22Rv1 (cell line): ENCODE results near the gene CEBPZ.

ENCODE experiments used
- CTCF ChIP-seq: fragments of 450-650 bp; IDR thresholded peaks from 2 replicates; pipeline ENCODE4 v1.5.1; 2017; ENCODE audit warnings: mild to moderate bottlenecking
- ZFX ChIP-seq: fragments of 450-650 bp; IDR thresholded peaks from 2 replicates; pipeline ENCODE4 v1.6.1; 2017; ENCODE audit warnings: antibody characterized with exemption, borderline replicate concordance

- no peak for TF ChIP-seq CTCF
- no peak for TF ChIP-seq ZFX
These were observed 30.2 kb downstream of the CEBPZ start for GRCh38 chr2:37201208-37201607.
